GM18511 (cell line): ENCODE data around the gene ORAI2.
A peak's percentile ranks its signal among the peaks of the same experiment; 100 is the strongest.
"Not testable (repeated sequence)": the region's sequence is repeated elsewhere in the genome, so short reads cannot be mapped to it uniquely, and the experiment has no call there.

Experiments used
- ATAC-seq: cut with Tn5 transposase; IDR thresholded peaks from one replicate; pipeline ENCODE4 v1.9.1; 2021; ENCODE audit warnings: mild to moderate bottlenecking, moderate library complexity; ENCODE audit not compliant: unreplicated experiment

ORAI2 gene

GRCh38 chr7:102468478-102469350 is 35.3 kb downstream of the ORAI2 start:
- no peak for ATAC-seq

- ATAC-seq: no peak
Measured at GRCh38 chr7:102469351-102469971, 36.1 kb downstream of the ORAI2 start.

- no peak for ATAC-seq
Measured at GRCh38 chr7:102469972-102470825, 36.8 kb downstream of the ORAI2 start.

- ATAC-seq: no peak
Measured at GRCh38 chr7:102471791-102472125, 38.4 kb downstream of the ORAI2 start.

GRCh38 chr7:102472126-102473041 is 39.0 kb downstream of the ORAI2 start:
- ATAC-seq: no peak

- no peak for ATAC-seq
Measured at GRCh38 chr7:102473271-102473991, 40.1 kb downstream of the ORAI2 start.

GRCh38 chr7:102474116-102474515 is 40.7 kb downstream of the ORAI2 start:
- ATAC-seq: not testable (repeated sequence)

GRCh38 chr7:102474736-102475435 is 41.5 kb downstream of the ORAI2 start:
- ATAC-seq: not testable (repeated sequence)

- peak; percentile 90 for ATAC-seq
Measured at GRCh38 chr7:102478314-102479208, 45.2 kb downstream of the ORAI2 start, which contains the start of gene POLR2J. Gene POLR2J (minus strand): TSS chr7:102478922. CDS start chr7:102478860, 62 bp downstream.

GRCh38 chr7:102479209-102479584 is 45.8 kb downstream of the ORAI2 start:
- peak; percentile 43 for ATAC-seq

GRCh38 chr7:102479982-102480637 is 46.7 kb downstream of the ORAI2 start:
- not testable (repeated sequence) for ATAC-seq

- ATAC-seq: not testable (repeated sequence)
Measured at GRCh38 chr7:102481962-102482361, 48.6 kb downstream of the ORAI2 start.

- not testable (repeated sequence) for ATAC-seq
Measured at GRCh38 chr7:102484317-102484716, 50.9 kb downstream of the ORAI2 start.

- peak; percentile 42 for ATAC-seq
Measured at GRCh38 chr7:102490529-102491075, 57.2 kb downstream of the ORAI2 start.

- ATAC-seq: peak; percentile 53
Measured at GRCh38 chr7:102493220-102493935, 60.0 kb downstream of the ORAI2 start.

GRCh38 chr7:102494026-102494425 is 60.7 kb downstream of the ORAI2 start:
- peak; percentile 1 for ATAC-seq
